GM12864 (cell line): ENCODE results near the gene GRM7.

ENCODE experiments used
- DNase-seq: peaks from one replicate; pipeline ENCODE4 v3.0.0-alpha.2; 2011; ENCODE audit warnings: low read depth
- H3K4me3 ChIP-seq: 2 replicates; pipeline ENCODE4 v1.5.1; 2011; ENCODE audit warnings: mild to moderate bottlenecking, low read depth, low read length, control low read depth
- TF ChIP-seq, protein P1 (sequence below): IDR thresholded peaks from 2 replicates; pipeline ENCODE4 v1.5.1; 2011; ENCODE audit warnings: low read depth, mild to moderate bottlenecking, moderate library complexity, low read length, control low read depth, inconsistent platforms; ENCODE audit errors: missing control alignments

Gene GRM7

DNA sequence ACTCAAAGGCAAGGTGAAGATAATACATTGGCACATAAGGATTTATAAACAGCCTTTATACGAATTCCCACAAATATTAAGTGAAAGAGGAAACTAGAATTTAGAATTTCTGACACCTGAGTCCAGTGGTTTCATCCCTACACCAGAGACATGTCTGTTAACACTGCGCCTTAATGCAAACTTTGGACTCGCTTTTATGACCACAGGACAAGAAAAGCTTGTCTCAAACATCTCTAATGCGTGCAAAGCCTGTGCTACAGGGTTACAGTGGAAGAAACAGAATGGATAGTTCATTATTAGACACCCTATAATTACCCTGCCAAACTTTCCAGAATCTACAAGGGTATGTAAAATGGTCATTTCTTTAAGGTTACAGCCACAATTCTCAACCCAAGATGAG is 802.9 kb downstream of the GRM7 start:
- TF ChIP-seq, protein P1, sequence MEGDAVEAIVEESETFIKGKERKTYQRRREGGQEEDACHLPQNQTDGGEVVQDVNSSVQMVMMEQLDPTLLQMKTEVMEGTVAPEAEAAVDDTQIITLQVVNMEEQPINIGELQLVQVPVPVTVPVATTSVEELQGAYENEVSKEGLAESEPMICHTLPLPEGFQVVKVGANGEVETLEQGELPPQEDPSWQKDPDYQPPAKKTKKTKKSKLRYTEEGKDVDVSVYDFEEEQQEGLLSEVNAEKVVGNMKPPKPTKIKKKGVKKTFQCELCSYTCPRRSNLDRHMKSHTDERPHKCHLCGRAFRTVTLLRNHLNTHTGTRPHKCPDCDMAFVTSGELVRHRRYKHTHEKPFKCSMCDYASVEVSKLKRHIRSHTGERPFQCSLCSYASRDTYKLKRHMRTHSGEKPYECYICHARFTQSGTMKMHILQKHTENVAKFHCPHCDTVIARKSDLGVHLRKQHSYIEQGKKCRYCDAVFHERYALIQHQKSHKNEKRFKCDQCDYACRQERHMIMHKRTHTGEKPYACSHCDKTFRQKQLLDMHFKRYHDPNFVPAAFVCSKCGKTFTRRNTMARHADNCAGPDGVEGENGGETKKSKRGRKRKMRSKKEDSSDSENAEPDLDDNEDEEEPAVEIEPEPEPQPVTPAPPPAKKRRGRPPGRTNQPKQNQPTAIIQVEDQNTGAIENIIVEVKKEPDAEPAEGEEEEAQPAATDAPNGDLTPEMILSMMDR, result no peak
- no peak for DNase-seq
- H3K4me3 ChIP-seq, result no peak overlapping the region

DNA sequence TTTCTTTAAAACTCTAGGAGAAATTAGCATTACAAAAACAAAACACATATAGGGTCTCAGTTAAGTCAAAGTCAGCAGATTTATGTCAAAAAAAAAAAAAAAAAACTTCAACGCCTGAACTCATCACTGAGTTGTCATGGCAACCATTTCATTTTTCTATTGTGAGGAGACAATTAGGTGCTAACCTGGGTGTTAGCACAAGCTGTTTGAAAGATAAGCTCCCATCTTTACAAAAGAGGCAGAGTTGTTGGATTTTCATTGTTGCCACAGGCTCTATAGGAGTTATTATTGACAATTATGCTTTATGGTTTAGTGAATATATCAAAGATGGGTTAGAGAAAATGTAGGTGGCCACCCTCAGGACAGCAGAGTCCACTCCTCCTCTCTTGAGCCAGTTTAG is 806.9 kb downstream of the GRM7 start:
- no peak overlapping the region for H3K4me3 ChIP-seq
- DNase-seq, result no peak
- TF ChIP-seq, protein P1, result no peak

DNA sequence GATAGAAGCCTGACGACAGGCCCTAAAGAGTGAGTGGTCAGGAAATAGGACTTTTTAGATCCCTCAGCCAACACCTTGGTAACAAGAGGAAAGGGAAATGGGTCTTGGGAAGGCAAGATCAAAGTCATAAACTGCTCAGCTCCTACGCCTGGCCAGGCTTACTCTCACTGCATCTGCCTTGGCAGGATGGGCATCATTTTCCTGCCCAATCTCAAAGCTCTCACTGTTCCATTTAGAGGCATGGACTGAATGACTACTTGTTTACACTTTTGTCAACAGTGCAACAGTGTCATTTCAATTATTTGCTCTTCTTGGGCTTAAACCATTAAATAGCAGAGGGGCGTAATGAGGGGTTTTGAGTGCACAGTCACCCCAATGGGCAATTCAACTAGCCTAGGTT is 808.7 kb downstream of the GRM7 start:
- TF ChIP-seq, protein P1, result no peak
- no peak overlapping the region for H3K4me3 ChIP-seq
- no peak for DNase-seq

DNA sequence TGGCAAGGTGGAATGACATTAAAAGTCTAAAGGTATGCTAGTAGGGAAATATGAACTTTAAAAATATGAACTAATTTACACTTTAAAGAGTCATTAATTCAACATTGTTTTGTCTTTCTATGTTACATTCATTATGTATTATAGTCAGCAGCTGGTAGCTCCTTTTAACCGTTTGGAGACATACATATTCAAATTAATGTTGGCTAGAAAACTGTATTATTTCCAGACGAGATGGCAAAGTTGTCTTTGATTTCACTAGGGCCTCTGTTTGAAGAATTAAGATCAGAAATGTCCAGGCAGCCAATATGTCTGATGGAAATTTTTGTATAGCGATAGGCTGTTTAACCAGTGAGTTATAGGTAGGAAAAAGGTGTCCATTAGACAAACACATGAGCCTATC is 817.6 kb downstream of the GRM7 start:
- H3K4me3 ChIP-seq, result no peak overlapping the region
- no peak for DNase-seq
- TF ChIP-seq, protein P1, result no peak

DNA sequence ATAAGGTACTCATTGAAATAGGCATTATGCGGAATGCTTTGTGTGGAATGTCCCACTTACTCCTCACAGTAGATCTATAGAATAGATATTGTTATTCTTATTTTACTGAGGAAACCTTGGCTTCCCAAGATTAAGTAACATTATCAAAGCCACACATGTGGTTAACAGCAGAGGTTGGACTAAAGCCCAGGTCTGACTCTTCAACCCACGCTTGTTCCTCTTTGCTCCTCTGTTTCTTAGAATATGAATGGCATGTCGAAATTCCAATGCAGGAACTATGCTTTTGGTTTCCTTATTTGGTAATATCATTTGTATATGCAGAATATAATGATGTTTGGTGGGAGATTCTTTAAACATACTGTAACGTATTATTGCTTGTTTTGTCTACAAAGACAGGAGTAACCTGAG is 821.9 kb downstream of the GRM7 start:
- H3K4me3 ChIP-seq, result no peak overlapping the region
- DNase-seq, result no peak
- TF ChIP-seq, protein P1, result no peak

DNA sequence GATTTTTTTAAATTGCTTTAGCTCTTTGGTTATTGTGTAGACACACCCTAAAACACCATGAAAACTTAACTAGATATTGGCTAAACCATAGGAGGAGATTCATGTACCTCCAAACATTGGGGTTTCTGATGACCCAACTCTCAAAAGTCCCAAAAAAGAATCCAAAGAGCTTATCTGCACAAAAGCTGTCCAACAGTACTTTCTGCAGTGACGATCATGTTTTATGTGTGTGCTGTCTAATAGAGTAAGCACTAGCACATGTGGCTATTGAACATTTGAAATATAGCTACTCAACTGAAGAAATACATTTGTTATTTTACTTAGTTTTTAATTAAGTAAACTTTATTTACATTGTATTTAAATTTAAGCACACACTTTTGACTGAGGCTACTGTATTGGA is 822.5 kb downstream of the GRM7 start:
- no peak overlapping the region for H3K4me3 ChIP-seq
- TF ChIP-seq, protein P1, result no peak
- DNase-seq, result no peak

DNA sequence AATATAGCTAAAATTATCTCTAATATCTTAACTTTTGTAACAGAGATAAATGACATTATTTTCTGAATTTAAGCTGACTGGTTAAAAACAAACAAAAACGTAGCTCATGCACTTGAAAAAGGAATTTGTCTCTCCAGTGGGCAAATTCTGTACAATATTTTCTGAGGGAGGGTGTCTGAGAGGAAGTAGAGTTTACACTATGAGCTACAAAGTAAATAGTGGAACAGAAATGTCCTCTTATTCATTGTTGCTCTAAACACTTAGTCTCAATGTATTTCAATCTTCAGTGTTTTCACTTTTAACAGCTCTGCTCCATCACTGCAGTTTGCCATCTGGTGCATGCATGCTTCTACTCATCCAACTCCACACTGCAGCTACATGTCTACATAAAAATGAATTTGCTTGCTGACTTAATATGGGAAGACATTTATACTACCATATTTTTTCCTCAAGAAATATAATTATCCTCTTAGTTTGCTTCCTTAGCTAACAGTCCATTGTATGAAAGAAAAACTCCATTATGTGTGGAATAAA is 823.3 kb downstream of the GRM7 start:
- H3K4me3 ChIP-seq, result no peak overlapping the region
- TF ChIP-seq, protein P1, result no peak
- DNase-seq, result no peak
